ENCODE measurements around the gene PBX3.

GRCh38 chr9:125996791-125997190 is 249.6 kb downstream of the PBX3 start:
- no peak for TF ChIP-seq CTCF (conservative IDR thresholded peaks at IDR 0.05 in 1 of 2, IDR thresholded peaks at IDR 0.05 in 1 of 2; ENCODE audit: extremely low read depth in 1 of 2, insufficient read depth in 1 of 2, low read depth in 1 of 2, low read length in 2 of 2)
- TF ChIP-seq EZH2 (IDR thresholded peaks at IDR 0.05; ENCODE audit: borderline replicate concordance, low read length), result no peak
